ENCODE data around the gene FAM163B.

FAM163B gene

DNA sequence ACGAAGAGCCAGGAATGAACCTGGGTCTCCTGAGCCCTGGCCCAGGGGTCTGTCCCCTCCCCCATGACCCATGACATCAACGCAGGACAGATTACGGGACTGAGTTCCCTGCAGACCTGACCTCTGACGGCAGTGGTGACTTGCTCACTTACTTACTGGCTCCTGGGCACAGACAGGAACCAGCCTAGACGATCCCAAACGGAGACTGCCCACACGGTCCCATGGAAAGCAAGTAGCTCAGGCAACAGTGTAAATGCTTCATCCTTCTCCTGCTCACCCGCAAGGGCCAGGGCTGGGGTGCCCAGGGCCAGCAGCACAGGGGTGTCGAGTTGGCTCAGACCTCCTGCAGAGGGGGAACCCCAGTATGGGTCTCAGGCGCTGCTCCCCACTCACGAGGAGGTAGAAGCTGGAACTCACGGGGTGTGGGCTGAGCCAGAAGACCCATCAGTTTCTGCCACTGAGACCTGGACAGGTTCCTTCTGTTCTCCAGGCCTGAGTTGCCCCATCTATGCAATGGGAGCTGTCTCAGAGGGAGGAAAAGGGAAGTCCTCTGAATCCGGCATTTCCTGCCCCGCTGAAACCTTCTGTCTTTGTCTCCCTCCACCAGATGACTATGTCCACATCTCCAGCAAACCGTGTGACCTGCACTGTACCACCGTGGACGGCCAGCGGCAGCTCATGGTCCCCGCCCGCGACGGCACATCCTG lies 69.0 kb downstream of the FAM163B start:
- no peak for DNase-seq

DNA sequence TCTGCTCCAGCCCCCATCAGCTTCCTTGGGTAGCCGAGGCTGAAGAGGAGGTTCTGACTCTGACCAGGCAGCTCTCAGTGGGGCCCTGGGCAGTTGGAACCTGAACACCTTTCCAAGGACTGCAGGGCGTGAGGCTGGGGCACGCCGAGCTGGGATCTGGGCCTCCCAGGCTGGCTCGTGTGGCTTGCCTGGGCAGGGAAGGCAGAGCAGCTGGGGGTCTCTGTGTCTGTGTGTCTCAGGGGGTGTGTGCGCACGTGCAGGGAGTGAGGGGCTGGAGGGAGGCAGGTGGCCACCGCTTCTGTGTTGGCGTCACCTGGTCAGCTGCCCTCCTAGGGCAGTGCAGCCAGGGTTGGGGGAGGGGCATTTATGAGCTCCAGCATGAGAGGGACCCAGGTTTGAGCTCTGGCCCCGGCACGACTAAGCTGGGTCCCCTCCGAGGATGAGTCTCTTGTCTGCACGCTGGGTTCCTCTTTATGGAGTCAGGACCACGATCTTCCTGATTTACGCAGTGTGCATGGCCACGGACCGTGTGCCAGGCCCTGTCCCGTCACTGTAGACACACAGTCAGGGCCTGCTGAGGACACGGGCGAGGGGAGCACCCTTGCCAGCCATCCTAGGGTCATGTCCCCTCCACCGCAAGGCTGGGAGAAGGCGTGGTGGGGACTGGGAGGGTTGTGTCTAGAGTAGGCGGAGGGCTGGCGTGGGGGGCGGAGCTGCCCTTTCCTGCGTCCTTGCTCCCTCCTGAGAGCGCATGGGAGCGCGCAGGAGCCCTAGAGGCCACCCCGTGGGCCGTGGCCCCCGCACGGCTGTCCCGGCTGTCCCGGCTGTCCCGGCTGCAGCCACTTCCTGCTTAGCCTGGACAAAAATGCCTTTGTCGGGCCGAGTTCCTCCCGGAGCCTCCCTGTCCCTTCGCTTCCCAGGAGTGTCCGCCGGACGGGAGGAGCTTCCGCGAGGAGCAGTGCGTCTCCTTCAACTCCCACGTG lies 70.0 kb downstream of the FAM163B start:
- no peak for DNase-seq

DNA sequence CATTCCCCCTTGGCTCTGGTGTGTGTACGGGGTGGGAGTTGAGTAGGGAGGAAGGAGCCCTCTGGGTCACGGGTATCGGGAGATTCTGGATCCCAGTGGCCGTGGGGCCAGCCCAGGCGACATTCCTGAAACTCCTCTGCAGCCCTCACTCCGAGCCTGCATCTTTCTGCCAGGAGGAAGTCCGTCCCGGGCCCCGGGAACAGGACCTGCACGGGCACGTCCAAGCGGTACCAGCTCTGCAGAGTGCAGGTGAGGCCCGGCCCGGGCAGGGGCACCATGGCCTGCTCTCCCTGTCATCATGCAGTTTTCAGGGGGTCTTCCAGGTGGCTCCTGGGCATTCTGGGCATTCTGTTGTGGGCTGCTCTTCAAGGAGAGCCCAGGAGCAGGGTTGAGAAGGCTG lies 71.0 kb downstream of the FAM163B start:
- no peak for DNase-seq

DNA sequence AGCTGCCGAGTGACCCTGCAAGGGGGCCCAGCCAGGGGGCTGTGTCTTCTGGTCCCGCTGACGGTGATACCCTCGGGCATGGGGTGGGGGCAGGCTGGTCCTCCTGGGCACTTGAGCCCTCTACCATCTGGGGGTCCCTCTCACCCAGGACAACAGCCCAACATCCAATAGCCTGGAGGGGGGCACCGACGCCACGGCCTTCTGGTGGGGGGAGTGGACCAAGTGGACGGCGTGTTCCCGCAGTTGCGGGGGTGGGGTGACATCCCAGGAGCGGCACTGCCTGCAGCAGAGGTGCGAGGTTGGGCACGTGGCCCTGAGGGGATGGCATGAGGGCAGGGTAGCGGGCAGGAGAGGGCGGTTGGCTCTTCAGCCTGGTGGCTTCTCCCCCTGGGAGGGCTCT lies 71.9 kb downstream of the FAM163B start:
- DNase-seq = no peak

DNA sequence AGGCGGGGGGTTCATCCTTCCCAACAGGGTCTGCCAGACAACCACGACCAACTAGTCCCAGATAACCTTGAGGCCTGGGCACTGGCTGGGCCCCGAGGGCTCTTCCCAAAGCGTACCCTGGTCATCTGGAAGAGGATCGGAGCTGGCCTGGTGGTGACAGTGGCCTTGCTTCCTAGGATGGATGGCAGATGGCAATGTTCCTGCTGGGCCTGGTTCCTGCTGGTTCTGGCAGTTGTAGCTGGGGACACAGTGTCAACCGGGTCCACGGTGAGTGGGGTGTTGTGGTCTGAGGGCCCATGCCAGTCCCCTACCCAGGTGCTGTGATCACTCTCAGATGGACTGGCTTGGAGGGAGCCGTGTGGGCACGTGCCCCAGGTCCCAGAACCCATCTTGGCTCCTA lies 72.7 kb downstream of the FAM163B start:
- DNase-seq = no peak

DNA sequence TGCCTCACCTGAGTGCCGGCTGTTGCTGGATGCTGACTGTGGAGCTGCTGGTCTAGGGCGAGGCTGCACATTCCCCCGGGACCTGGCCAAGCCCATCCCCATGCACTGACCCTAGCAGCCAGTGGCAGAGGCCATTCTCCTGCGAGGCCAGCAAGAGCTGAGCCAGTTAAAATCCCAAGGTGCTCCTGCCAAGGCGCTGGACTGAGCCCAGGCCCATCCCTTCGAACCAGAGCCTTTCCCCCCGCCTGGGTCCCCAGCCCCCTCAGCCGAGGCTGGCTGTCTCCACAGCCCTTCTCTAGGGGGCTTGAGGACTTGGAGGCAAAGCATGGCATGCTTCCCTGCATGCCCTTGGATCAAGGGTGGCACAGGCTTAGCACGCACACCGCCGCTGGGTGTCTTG lies 73.1 kb downstream of the FAM163B start:
- no peak for DNase-seq

DNA sequence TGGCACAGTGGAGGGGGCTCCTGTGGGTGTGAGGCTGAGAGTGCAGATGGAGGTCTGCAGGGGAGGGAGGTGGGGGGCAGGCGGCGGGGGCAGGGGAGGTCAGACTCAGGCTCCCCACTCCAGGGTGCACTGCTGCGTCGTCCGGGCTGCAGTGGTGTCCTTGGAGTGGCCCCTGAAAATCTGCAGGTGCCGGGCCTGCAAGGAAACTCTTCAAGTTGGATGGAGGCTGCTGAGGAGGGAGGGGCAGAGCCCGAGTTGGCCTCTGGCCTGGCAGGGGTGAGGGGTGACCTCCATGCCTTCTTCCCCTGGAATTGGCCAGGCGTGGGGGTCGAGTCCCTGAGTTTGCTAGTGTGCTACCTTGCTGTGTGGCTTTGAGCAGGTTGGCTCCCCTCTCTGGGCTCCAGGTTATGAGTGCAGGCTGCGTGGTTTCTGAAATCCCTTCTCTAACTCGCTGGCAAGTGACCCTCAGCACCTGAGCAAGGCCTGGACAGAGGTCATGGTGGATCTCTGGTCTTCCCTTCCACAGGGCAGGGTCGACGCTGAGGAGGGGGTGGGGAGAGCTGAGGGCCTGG lies 73.8 kb downstream of the FAM163B start:
- DNase-seq = no peak

DNA sequence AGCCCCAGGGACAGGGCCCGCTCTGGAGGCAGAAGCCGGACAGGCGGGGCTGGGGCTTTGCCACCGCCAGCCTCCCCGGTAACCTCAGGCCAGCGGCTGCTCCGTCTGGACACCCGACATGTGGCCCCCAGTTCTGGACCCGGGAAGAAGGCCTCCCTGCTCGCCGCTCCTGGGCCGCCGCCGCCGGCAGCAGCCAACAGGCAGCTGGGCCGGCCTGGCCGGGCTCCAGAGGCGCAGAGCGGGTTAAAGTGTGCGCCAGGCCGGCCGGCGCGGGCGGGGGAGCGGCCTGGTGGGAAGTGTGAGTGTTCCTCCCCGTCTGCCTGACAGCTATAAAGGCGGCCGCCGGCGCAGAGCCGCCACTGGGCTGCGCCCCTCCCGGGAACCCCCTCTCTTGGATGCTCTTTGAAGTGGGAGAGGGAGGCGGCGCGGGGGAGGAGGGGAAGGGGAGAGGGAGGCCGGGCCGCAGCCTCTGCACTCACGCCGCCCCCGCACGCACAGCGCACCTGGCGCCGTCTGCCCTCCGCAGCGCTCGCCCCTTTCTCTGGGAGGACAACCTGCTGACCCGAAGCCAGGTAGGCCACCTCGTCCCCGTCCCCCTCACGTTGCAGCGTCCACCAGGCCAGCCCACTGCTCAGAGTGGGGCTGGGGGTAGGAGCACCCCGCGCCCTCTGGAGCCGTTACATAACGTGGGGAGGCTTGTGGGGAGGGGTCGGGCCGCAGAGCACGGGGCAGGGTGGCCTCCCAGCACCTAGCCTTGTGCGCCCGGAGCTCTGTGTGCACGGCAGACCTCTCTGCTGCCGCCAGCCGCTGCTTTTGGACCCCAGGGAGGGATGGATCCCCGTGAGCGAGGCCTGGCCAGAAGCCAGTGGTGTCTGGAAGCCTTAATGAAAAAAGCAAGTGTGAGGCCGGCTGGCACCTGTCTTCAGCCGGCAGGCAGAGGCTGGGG lies 74.6 kb downstream of the FAM163B start, which contains the start of gene ADAMTSL2:
Gene ADAMTSL2, plus strand, starts transcription at position 359 of the 946 bp plus-strand sequence. CDS start 2,009 bp downstream, outside the sequence.
- peak; percentile 73 for DNase-seq

DNA sequence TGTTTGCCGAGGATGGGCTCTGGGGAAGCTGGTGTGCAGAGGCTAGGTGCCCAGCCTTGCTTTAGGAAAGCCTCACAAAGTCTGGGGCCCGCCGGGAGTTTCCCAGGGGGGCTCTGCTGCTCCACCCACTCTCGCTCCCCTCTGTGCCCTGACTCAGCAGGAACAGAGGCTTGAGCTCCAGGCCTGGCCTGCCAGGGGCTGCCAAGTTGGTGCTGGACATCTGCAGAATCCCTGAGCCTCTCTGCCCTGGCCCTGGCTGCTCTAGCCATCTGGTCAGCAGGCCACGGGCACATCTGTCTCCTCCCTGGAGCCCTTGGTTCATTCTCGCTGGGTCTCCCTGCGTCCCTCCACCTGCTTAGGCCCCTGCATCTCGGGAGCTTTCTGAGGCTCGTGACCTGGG lies 75.3 kb downstream of the FAM163B start:
- DNase-seq = no peak

DNA sequence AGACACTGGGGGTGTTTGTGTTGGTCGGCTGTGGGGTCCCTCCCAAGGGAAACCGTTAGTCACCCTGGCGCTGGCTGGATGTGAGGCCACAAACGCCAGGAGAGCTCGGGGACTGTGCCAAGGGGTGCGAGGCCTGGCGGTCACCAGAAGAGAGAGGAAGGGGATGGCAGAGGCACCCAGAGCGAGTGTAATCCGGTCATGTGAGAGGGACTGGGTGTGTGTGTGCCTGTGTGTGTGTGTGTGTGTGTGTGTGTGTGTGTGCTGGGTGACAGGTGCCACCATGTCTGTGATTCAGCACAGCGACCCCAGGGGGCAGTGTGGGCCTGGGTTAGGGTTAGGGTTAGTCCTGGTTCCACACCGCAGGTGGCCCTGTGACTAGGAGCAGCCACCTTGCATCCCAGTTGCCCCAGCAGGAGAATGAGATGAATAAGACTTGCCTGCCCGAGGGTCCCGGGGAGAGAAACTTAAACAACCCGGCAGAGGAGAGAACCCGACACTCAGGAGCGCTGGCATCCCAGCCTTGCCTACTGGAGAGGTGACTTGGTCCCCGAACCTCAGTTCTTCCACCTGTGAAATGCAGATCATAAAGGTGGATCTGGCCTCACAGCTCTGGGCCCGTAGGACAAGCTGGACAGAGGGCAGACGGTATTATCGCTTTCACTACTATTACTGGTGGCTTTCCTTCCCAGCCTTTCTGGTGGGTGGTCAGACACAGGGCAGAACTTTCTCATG lies 76.1 kb downstream of the FAM163B start:
- peak; percentile 78 for DNase-seq

DNA sequence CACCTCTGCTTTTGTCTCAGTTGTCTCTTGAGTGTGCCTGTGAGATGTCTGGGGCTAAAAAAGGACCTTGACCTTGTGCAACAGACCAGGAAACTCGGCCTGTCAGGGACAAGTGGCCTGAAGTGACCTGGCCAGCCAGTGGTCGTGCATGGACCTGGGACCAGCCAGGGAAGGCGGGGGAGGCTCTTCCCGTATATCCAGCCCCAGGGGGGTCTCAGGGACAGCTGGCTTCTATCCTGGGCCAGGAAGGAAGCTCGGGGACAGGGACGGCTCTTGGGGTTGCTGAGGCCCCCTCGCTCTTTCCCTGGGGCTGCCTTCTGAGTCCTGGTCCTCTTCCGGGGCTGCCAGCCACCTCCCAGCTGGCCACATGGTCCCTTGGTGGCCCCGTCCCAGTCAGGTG lies 77.9 kb downstream of the FAM163B start:
- no peak for DNase-seq

DNA sequence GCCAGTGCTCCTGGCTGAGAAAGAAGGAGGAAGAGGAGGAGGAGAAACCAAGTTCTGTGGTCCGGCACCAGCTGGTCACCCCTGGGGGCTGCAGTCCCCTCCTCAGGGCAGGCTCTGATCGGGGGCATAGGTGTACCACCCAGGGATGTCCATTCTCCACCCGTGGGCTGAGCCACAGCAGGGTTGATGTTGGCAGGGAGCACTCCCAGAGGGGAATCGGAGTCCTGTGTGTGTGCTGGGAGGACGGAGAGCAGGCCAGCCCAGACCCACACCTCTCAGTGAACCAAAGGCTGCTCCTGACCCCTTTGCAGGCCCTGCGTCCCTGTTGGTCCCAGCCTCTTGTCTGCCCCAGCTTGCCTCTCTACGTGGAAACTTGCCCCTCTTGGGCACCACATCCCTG lies 79.3 kb downstream of the FAM163B start:
- no peak for DNase-seq

DNA sequence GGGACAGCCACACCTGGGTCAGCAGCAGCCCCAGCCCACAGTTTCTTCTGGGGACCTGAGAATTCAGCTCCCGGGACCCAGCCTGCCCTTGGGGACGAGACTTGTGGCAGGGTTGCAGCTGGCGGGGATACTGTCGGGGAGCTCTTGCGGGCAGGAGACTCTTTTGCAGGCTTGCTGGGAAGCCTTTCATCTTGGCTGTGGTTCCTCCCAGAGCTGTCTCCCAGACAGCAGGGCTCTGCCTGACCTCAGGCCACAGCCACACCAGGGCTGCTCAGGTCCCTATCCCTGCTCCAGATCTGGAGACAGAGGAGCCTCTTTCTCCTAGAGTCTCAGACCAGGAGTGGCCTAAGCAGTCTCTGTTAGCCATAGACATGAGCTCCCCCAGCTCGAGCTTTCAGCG lies 79.7 kb downstream of the FAM163B start:
- DNase-seq = no peak

DNA sequence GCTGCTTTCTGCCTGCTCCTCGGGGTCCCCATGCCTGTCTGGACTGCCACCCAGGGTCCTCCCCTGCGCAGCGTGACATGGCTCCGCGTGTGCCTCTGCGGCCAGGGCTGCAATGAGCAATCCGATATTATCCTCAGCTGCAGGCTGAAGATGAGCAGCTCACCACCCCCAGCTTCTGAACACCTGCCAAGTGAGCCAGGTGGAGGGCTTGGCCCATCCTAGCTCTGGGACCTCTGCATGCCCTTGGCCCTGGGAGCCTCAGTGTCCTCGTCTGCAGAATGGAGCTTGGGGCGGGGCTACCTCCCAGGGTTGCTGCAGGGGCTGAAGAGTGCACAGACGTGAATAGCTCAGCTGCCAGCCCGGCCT lies 80.3 kb downstream of the FAM163B start:
- no peak for DNase-seq

DNA sequence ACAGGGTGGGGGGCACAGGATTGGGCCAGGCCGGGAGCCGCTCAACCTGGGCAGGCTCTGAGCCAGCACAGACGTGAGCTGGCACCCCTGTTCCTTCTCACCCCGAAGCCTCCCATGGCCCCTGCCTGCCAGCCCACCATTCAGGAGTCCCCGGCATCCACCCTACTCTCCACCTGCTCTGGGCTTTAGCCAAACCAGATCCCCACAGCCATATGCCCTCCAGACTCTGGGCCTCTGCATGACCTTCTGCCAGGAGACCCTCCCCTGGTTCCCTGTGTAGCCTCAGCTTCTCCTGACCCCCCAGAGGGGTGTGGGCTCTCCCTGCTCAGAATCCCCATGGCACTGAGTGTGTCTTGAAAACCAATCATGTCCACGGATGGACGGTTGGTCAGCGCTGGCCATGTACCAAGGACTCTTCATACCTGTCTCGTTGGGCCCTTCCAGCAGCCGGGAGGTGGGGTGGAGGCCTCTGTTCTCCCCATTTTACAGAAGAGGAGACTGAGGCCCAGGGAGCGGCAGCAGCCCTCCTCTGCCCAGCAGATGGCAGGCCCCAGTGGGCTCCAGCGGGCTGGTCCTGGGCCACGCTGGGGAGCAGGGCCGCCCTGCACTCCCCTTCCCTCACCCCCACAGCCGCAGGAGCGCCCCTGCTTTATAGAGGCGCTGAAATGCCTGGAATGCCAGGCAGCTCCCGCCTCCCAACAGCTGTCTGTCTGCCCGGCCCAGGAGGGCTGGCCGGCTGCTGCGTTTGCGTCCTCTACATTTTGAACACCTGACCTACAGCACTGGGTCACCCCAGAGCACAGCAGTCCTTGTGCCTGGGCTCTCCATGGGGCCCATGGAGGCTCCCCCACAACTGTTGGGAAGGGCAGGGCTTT lies 81.0 kb downstream of the FAM163B start:
- no peak for DNase-seq

DNA sequence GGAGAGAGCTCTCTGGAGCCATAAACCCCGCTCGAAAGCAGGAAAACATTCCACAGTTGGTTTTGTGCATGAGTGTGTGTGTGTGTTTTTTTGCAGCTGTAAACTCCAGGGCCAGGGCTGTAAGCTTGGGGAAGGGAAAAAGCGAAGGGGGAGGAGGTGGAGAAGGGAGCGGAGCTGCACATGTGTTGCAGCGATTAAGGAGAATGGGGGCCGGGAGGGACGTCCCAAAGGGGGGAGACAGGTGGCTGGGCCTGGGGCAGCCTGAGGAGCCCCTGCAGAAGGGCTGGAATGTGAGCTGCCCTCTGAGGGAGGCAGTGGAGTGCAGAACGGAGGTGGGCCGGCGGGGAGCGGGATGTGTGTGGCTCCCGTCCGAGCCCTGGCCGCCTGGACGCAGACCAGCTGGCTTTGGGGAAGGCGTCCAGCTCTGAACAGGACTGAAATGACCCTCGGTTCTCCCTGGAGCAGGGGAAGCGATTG lies 81.7 kb downstream of the FAM163B start:
- no peak for DNase-seq

Measured in CD4-positive, alpha-beta T cell treated with Interleukin-6 for 4 hours (primary cell).